Neural progenitor cell (in vitro differentiated cells): ENCODE data around the gene STAM.

Experiments
- EZH2 ChIP-seq: fragments of 200-600 bp; sonication (generic); IDR thresholded peaks from 2 replicates; pipeline ENCODE4 v1.6.1; 2017; ENCODE audit warnings: antibody characterized with exemption, mild to moderate bottlenecking, moderate library complexity
- TF ChIP-seq, protein P1 (sequence below): fragments of 200-600 bp; sonication (generic); IDR thresholded peaks from 2 replicates; pipeline ENCODE4 v1.5.1; 2017; ENCODE audit warnings: antibody characterized with exemption, mild to moderate bottlenecking

DNA sequence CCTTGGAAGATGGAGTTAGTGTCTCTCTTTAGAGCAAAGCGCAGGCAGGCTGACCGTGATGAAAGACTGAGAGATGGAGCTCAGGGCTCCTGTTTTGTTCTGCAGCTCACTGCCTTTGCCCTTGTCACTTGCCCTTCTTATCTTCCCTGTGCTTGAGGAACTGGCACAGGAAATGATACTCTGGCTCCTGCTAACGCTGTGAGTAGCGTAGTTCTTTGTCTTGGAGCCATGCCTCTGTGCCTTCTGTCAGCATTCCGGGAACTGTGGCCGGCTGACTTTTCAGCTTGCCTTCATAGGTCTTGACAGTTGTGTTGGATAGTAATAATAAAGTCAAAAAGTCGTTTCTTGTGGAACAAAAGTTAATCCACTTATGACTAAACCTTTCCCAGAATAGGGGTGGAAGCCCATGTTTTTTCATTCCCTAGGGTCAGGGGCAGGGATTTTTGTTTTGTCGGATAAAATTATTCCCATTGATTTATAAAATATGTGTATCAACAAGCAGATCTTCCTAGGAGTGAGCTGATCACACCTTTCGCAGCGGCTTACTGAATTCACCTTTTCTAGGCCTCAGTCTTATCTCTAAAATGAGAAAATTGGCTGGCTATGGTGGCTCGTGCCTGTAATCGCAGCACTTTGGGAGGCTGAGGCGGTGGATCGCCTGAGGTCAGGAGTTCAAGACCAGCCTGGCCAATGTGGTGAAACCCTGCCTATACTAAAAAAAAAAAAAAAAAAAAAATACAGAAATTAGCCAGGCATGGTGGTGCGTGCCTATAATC, 91.4 kb downstream of the STAM start:
- TF ChIP-seq EZH2 = no peak
- TF ChIP-seq, protein P1, sequence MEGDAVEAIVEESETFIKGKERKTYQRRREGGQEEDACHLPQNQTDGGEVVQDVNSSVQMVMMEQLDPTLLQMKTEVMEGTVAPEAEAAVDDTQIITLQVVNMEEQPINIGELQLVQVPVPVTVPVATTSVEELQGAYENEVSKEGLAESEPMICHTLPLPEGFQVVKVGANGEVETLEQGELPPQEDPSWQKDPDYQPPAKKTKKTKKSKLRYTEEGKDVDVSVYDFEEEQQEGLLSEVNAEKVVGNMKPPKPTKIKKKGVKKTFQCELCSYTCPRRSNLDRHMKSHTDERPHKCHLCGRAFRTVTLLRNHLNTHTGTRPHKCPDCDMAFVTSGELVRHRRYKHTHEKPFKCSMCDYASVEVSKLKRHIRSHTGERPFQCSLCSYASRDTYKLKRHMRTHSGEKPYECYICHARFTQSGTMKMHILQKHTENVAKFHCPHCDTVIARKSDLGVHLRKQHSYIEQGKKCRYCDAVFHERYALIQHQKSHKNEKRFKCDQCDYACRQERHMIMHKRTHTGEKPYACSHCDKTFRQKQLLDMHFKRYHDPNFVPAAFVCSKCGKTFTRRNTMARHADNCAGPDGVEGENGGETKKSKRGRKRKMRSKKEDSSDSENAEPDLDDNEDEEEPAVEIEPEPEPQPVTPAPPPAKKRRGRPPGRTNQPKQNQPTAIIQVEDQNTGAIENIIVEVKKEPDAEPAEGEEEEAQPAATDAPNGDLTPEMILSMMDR = no peak
